Measurements from ENCODE around the gene CSH2. TPM values are rescaled to one million over a fixed set of nuclear protein-coding genes. Genes with fewer than 3 reads are reported as not detected.
"Not testable (repeated sequence)": the region's sequence is repeated elsewhere in the genome, so short reads cannot be mapped to it uniquely, and the experiment has no call there.

CSH2 gene
- total and polyA plus RNA-seq, 2 of the 13 experiments (the other 11 are each of a cell fraction or from before 2014, with no cell fraction given) = not detected

- H2AFZ ChIP-seq (ENCODE audit: low read length); H4K20me1 ChIP-seq (ENCODE audit: insufficient read depth, low read length); H3K4me3 ChIP-seq (replicated peaks in 1 of 3; ENCODE audit: insufficient read depth in 1 of 3, low read depth in 2 of 3, low read length in 3 of 3); H3K9ac ChIP-seq (ENCODE audit: insufficient read depth, low read depth, low read length); DNase-seq (ENCODE audit: low spot score); H3K36me3 ChIP-seq (replicated peaks in 1 of 2; ENCODE audit: control insufficient read depth in 1 of 2, insufficient read depth in 2 of 2, low read length in 2 of 2); POLR2A ChIA-PET; CTCF ChIA-PET (ENCODE audit: low intra/inter-chr PET ratio, low total read pairs); H3K27ac ChIP-seq (ENCODE audit: extremely low read length, insufficient read depth, low read length); H3K4me1 ChIP-seq (ENCODE audit: insufficient read depth, low read length); FAIRE-seq; in situ Hi-C loops (cut with HindIII; ENCODE audit: extremely low pct_ligation_motif_present, low pct_unique_long_range_greater_than_20kb); H3K4me2 ChIP-seq (ENCODE audit: low read depth, low read length); BruUV-seq (replicated peaks); H3K9me3 ChIP-seq (ENCODE audit: low read length); H3K79me2 ChIP-seq (ENCODE audit: insufficient read depth, low read length): not testable (repeated sequence)
- ATAC-seq = peak; percentile 55
- intact Hi-C loops (cut with micrococcal nuclease; ENCODE audit: unreplicated experiment) = loop anchor here (10.0 kb wide), 1 partner anchor 445 kb away; no protein-coding TSS in a partner anchor
- WGBS (ENCODE audit: low lambda C conversion rate) = 13% methylated on average over 9 of the region's 9 CpGs
- peaks cover 1 to 15% of the 10 kb centered on the region in 2 experiments; a peak in 3 of 5 replicates for H3K27me3 ChIP-seq (ENCODE audit: control insufficient read depth in 1 of 2, insufficient read depth in 2 of 2, low read length in 2 of 2)
- TF ChIP-seq MAFF (IDR thresholded peaks at IDR 0.05; ENCODE audit: low read depth, low read length) = peak; percentile 74
- peak; percentile 26; the same call in 1 of the 2 replicates for TF ChIP-seq CTCF (CRISPR knock-in tag; IDR thresholded peaks at IDR 0.05)
- TF ChIP-seq MAFK (conservative IDR thresholded peaks at IDR 0.05 in 1 of 2, IDR thresholded peaks at IDR 0.05 in 1 of 2; ENCODE audit: low read length in 2 of 2) = peak; percentile 79 to 85
Measured at GRCh38 chr17:63869491-63870291, 3.8 kb downstream of the CSH2 start.

DNA sequence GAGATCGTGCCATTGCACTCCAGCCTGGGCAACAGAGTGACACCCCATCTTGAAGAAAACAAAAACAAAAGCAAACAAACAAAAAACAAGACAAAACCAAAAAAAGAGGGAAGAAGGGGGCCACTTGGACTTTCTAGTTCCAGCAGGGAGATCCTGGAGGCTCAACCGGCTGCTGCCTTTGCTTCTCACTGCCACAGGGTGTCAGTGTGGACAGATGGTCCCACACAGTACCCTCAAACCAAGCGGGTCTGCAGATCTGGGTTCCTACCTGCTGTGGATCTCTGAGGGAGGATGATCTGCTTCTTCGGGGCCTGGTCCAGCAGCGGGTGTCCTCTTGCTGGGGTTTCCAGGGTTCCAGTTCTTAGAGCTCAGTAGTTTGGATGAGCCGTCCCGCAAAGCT, 6.9 kb downstream of the CSH2 start:
- in situ Hi-C loops (cut with HindIII; ENCODE audit: extremely low pct_ligation_motif_present, low pct_unique_long_range_greater_than_20kb); H3K4me3 ChIP-seq (replicated peaks in 1 of 3; ENCODE audit: insufficient read depth in 1 of 3, low read depth in 2 of 3, low read length in 3 of 3); H3K9ac ChIP-seq (ENCODE audit: insufficient read depth, low read depth, low read length); H3K4me2 ChIP-seq (ENCODE audit: low read depth, low read length); H3K79me2 ChIP-seq (ENCODE audit: insufficient read depth, low read length); BruUV-seq (replicated peaks); H4K20me1 ChIP-seq (ENCODE audit: insufficient read depth, low read length); POLR2A ChIA-PET; H3K4me1 ChIP-seq (ENCODE audit: insufficient read depth, low read length); H3K36me3 ChIP-seq (replicated peaks in 1 of 2; ENCODE audit: control insufficient read depth in 1 of 2, insufficient read depth in 2 of 2, low read length in 2 of 2); H3K9me3 ChIP-seq (ENCODE audit: low read length); H3K27ac ChIP-seq (ENCODE audit: extremely low read length, insufficient read depth, low read length); H2AFZ ChIP-seq (ENCODE audit: low read length): not testable (repeated sequence)
- ATAC-seq (peak; percentile 95), FAIRE-seq (peak; percentile 39), DNase-seq (ENCODE audit: low spot score) (peak; percentile 33)
- WGBS (ENCODE audit: low lambda C conversion rate) = 31% methylated on average over 6 of the region's 7 CpGs
- TF ChIP-seq SMC3 (IDR thresholded peaks at IDR 0.05; ENCODE audit: low read length) = peak; percentile 8; the same call in 1 of the 2 replicates
- peak; percentile 49 for TF ChIP-seq CTCF (CRISPR knock-in tag; IDR thresholded peaks at IDR 0.05)
- TF ChIP-seq STAG1 (CRISPR knock-in tag; IDR thresholded peaks at IDR 0.05) = peak; percentile 25; the same call in 1 of the 2 replicates
- CTCF ChIA-PET (ENCODE audit: low intra/inter-chr PET ratio, low total read pairs) = interaction anchor here (1.7 kb wide), 1 partner anchor 15 kb away, joined by 4 read pairs; the partner anchor contains the start of gene GH2
- H3K27me3 ChIP-seq (ENCODE audit: control insufficient read depth in 1 of 2, insufficient read depth in 2 of 2, low read length in 2 of 2) = peaks cover 1 to 24% of the 10 kb centered on the region in 2 experiments; a peak in 2 of 5 replicates
- intact Hi-C loops (cut with micrococcal nuclease; ENCODE audit: unreplicated experiment) = loop anchor here (10.0 kb wide), 1 partner anchor 442 kb away; no protein-coding TSS in a partner anchor
